Cerebellar nuclear complex (tissue), 1 donor: Measurements from ENCODE around the gene ZEB1.
"Not testable (repeated sequence)": the region's sequence is repeated elsewhere in the genome, so short reads cannot be mapped to it uniquely, and the experiment has no call there.

Source experiments
- DNase-seq, 2 experiments: peaks; one replicate each; lab custom pipeline; 2025; lab: John Stamatoyannopoulos, UW

The ZEB1 gene

DNA sequence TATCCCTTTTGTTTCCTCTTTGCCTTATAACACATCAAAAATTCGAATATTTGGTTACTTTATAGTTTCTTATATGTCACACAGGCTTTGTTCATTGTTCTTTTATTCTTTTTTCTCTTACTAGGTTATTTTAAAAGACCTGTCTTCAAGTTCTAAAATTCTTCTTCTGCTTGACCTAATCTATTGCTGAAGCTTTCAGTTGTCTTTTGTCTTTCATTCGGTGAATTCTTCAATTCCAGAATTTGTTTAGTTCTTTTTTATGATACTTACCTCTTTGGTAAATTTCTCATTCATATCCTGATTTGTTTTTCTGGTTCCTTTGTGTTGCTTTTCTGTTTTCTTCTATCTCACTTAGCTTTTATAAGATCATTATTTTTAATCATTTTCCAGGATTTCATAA, 188.4 kb downstream of the ZEB1 start:
- DNase-seq, result no peak

DNA sequence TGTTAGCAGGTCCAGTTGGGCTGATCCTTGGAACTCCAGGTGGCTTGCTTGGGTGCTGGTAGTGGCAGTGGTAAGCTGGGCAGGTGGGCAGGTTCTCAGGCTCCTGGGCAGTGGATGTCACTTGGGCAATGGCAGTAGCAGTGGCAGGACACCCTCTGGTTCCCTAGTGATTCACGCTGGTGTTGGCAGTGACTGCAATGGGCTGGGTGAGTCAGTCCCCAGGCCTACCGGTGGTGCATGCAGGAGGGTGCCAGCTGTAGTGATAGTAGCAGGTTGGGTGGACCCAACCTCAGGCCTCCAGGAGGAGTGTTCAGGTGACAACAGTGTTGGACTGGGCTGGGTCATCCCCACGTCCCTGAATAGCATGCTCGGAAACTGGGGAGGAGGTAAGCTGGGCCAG, 189.2 kb downstream of the ZEB1 start:
- no peak for DNase-seq

DNA sequence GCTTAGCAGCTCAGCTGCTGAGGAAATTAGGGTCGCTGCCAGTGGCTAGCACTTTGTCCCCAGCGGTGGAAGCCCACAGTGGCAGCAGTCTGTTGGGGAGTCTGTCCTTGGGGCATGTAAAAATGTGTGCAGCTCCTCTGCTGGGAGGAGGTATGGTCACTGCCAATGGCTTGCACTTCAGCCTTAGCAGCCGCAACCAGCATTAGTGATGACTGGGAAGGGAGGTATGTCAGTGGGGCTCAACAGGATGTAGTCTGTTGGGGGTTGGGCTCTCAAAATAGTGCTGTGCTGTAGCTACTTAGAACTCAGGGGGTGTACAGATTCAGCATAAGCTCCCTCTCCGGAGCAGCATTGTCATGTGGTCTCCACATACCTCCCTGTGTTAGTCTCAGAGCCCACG, 189.9 kb downstream of the ZEB1 start:
- DNase-seq, result no peak

DNA sequence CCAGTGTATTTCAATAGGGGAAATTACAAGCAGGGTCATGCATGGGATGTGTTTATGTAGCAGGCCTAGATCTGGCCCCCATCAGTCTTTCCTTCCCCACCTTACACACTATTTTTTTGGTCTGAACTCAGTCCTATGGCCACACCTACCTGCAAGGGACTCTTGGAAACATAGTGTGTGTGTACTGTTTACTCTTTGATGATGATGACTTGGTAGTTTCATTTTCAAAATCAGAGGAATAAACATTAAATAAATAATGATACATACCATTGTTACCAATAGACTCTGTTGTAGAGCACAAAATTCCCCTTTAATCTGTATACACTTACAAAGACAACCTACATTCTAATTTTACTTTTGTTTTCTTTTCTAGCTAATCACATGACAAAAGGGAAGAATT, 191.0 kb downstream of the ZEB1 start:
- DNase-seq, result no peak

DNA sequence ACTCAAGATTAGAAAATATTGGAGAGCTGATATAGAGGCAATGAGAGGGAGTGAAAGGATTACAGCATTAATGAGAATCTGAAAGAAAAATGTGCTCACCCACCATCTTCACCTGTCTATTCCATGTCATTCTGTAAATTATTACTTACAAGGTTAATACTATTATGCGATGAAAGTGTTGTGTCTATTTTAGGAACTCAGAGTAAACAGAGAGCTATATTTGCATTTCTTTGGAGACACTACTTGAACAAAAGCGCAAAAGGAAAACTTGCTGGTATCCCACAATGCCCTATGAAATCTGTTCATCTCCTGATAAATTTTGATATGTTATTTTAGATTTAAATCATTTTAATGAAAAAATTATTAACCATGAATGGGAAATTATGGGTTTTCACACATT, 196.1 kb downstream of the ZEB1 start:
- DNase-seq, result no peak

DNA sequence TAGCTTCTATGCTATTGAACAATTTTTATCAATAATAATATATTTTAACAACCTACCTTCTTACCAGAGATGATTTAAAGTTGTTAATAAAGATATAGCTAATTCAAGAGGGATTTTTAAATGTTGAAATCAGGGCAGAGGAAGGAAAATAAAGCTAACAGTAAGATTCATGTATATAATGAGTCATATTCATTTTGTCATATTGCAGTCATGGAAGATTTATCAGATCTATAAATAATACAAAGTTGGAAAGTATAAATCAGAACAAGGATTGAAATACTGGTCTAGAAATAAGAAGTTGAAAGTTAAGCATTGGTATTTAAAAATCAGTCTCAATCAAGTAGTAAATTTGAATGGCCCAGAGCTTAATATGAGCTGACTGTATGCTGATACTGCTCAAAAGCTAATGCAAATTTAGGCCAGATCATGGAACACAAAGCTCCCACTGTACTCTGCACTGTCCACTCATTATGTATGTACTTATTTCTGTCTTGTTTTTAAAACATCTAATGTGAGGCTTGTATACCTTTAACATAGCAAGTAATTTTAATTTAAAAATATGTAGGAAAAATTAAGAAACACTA, 196.9 kb downstream of the ZEB1 start:
- DNase-seq, result no peak

DNA sequence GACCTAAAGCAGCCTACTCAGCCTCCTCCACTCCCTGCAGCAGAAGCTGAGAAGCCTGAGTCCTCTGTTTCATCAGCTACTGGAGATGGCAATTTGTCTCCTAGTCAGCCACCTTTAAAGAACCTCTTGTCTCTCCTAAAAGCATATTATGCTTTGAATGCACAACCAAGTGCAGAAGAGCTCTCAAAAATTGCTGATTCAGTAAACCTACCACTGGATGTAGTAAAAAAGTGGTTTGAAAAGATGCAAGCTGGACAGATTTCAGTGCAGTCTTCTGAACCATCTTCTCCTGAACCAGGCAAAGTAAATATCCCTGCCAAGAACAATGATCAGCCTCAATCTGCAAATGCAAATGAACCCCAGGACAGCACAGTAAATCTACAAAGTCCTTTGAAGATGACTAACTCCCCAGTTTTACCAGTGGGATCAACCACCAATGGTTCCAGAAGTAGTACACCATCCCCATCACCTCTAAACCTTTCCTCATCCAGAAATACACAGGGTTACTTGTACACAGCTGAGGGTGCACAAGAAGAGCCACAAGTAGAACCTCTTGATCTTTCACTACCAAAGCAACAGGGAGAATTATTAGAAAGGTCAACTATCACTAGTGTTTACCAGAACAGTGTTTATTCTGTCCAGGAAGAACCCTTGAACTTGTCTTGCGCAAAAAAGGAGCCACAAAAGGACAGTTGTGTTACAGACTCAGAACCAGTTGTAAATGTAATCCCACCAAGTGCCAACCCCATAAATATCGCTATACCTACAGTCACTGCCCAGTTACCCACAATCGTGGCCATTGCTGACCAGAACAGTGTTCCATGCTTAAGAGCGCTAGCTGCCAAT, 202.2 kb downstream of the ZEB1 start:
- no peak for DNase-seq

DNA sequence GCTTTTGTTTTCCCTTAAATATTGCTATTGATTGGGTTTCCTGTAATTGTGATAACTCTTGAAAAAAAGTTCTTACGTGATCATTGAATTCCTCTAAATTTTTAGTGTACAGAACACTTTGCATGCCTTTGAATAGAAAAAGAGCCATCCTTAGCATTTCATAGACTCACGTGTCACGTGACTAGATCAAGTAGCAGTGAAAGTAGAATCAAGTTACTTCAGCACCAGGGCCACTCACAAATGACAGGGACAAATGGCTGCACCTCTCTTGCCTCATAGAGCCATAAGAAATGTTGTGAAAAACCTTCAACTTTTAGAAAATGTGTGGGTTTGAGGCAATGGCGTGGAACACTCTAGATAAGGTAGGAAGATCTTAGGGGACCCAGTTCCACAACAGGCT, 203.8 kb downstream of the ZEB1 start:
- DNase-seq, result no peak

DNA sequence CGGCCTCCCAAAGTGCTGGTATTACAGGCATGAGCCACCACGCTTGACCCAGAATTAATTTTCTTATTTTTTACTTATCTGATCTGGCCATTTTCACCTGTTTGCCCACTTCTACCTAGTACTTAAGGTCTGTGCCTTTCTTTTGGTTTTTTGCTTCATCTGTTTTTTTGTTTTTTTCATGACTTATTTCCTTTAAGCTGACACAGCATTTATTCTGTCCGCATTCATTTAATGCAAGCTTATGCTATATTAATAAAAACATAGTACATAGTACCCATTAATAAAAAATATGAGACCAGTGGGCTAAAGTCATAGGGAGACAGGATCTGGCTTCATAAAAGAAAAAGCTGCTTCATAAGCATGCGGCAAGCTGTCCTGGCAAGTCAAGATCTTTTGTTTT, 205.4 kb downstream of the ZEB1 start:
- DNase-seq, result no peak

DNA sequence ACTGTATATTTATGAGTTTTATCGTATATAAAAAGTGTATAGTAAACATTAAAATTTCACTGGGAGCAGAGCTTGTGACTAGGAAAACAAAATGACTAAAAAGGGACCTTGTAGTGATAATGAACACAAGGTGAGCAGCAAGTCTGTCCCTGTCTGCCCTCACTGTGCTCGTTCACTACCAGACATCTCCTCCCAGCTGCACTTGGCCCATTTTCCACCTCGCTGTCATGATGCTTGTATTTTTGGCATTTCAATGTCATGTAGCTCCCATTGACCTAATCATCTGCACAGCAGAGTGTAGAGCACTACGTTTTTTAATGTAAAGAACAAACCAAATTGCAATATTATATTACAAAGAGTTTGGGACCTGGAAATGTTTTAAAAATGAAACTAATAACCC, 207.2 kb downstream of the ZEB1 start:
- no peak for DNase-seq

DNA sequence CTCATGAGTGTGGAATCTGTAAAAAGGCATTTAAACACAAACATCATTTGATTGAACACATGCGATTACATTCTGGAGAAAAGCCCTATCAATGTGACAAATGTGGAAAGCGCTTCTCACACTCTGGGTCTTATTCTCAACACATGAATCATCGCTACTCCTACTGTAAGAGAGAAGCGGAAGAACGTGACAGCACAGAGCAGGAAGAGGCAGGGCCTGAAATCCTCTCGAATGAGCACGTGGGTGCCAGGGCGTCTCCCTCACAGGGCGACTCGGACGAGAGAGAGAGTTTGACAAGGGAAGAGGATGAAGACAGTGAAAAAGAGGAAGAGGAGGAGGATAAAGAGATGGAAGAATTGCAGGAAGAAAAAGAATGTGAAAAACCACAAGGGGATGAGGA, 207.7 kb downstream of the ZEB1 start:
- DNase-seq, result no peak

DNA sequence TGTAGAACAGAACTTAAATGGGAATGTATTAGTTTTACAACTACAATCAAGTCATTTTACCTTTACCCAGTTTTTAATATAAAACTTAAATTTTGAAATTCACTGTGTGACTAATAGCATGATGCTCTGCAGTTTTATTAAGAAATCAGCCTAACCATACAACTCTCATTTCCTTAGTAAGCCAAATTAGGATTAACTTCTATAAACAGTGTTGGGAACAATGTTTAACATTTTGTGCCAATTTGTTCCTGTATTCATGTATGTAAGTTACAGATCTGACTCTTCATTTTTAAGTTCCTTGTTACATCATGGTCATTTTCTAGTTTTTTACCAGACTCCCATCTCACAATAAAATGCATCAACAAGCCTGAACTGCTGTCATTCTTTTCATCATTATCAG, 209.8 kb downstream of the ZEB1 start:
- DNase-seq, result no peak

DNA sequence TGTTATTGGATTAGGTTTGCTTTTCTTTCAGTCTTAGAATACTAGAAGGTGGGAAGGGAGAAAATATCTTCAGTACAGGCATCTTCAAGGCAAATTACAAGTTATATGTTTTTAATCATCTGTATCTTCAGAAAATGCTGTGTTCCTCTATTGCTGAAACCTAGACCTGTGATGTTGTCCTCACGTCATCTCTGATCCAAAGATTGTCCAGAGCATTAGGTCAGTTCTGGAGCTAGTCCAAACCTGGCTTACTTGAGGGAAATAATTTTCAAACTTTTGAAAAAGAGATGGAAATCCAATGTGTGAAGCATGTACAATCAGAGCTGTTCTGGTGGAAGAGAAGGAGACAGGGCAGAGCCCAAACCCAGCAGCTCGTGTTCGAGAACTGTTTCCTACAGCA, 217.3 kb downstream of the ZEB1 start:
- DNase-seq, result no peak

DNA sequence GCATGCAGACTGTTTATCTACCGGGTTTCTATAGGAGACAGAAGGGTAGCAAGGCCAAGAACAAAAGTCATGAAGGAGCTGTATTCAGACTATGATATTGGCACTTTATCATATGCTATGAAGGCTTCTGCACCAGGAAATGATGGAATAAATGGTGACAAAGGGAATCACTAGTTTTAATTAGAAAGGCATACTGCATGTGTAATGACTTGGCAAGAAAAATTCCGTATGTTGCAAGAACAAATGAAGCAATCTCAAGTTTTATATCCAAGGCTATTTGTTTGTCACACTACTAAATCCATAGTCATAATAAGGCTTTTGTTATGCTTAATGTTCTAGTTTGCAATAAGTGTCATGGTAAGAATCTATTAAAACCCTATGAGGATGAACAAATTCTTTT, 230.9 kb downstream of the ZEB1 start:
- no peak for DNase-seq

DNA sequence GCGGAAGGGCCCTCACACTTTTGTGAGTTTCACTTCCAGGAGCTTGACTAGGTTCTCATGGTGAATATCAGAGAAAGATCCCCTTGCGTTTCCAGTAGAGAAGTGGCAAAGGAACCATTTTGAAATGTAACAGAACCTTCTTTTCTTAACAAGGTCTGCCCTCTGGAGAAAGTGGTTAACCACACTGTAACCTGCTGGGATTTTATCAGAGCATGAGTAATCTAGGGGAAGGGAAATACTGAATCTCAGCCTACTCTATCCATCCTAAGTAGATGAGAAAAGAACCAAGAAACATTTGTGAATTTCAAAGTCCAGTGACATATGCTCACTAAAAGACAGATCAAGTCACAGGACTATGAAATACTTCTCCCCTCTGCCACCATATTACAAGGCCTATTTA, 235.5 kb downstream of the ZEB1 start:
- no peak for DNase-seq

DNA sequence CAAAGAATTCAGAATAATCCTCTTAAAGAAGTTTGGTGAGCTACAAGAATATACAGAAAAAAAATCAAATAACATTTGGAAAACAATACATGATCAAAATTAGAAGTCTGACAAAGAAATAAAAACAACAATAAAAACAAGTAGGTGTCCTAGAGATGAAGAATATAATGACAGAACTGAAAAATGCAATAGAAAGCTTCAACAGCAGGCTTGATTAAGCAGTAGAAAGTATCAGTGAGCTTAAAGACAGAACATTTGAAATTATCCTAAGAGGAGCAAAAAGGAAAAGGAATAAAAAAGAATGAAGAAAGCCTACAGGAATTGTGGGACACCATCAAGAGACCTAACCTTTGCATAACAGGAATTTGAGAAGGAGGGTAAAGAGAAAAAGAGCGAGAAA, 238.8 kb downstream of the ZEB1 start:
- DNase-seq, result no peak

DNA sequence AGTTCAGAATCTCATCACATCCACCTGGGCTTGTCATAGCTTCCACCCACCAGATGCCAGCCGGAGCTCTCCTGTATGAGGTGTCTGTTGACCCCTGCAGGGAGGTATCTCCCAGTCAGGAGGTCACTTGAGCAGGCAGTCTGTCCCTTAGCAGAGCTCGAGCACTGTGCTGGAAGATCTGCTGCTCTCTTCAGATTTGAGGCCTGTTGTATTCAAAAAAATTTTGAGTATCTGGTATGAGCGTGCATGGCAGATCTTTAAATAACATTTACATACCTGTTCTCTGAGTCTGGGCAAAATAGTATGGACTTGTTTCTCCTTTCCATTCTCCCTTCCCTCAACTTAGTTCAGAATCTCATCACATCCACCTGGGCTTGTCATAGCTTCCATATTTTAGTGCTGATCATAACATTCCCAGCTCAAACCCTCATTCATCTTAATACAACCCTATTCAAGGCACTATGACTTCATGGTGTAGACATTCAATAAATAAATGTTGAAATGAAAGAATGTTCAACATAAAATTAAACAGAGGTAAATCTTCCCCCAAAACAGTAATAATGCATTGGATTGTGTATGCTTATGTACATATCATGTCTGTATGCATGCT, 249.3 kb downstream of the ZEB1 start:
- DNase-seq, result not testable (repeated sequence)

DNA sequence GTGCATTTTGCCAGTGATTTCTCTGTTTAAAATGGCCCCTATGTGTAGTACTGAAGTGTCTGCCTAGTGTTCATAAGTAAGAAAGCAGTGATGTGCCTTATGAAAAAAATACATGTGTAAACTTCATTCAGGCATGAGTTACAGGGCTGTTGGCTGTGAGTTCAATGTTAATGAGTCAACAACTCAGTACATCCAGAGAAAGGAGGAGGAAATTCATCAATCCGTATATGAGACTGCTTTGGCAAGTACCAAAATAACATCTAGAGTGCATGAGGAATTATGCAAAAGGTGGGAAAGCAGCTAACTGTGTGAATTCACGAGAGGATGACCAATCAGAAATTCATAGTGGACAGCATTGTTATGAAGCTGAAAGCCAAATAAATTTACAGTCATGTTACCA, 255.6 kb downstream of the ZEB1 start:
- no peak for DNase-seq

DNA sequence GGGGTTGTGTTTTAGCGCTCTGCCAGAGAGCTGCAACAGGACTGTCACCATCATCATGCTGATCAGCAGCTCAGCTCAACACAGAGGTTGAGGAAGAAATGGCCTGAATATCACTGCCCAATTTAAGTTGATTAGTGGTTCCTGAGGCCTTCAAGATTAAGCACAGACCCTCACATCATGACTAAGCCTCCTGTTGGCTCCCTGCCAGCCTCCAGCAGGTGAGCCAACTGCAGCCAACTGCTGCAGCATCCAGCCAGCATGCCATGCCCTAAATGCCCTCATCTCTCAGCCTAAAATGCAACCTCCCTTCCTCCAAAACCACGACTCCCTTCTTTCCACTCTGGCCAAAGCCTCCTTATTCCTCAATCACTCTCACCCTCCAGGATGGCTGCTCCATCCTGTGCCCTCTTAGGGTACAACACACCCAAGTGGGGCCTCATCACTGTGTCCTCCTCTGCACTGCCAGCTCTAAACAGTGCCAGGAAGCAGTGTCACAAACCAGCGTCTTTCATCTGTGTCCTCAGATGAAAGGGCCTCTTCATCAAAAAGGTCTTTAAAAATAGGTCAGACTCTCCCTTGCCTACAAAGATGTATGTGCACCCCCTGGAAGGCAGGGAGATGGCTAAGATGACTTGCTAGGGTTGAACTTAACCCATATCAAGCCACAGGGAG, 259.3 kb downstream of the ZEB1 start:
- no peak for DNase-seq

DNA sequence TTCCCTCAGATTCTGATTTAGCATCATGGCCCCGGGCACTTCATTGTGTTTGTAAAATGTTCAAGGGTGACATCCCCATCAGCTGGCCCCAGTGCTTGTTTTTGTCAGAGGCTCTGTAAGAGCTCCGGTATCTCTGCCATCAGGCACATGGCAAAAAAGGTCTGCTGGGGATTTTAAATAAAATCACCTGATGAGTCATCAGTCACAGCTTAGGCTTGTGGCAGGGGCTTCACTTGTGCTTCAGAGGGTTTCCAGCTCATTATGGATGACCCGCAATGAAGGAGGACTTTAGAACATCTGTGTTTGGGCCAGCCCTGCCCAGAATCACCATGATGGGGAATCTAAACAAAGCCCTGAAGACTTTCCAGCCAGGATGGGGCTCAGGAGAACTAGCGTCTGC, 259.9 kb downstream of the ZEB1 start:
- DNase-seq, result no peak
